Amniotic epithelial cell (primary cell): ENCODE measurements around the gene ACOX3.
"Not testable (repeated sequence)": the region's sequence is repeated elsewhere in the genome, so short reads cannot be mapped to it uniquely, and the experiment has no call there.

Experiments
- DNase-seq: peaks from one replicate; pipeline ENCODE4 v3.0.0-alpha.2; 2010; ENCODE audit warnings: low read depth

ACOX3 gene

DNA sequence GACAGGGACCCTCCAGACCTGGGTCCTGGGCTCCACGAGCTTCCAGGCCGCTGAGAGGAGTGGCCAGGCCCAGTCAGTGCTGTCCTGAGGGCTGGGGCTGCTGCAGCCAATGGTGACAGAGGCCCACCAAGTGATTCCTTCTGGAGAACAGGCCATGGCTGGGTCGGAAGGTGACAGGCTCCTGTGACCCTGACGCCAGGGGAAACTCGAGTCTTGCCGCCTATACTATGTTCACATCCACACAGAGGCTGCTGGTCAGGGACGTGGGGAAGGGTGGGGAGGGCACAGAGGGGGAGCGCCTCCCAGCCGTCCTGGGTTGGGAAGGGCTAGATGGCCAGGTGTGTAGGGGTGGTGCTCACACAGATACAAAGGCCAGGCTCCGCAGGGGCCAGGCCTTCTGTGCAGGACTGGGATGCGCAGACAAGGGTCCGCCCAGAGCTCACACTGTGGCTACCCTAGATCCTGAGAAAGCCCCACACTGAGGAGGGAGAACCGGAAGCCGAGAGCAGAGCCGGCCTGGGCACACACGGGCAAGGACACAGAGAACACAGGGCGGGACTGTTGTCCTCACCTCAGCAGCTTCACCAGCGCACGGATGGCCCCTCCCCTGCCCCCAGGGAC, 89.6 kb downstream of the ACOX3 start:
- DNase-seq: no peak

DNA sequence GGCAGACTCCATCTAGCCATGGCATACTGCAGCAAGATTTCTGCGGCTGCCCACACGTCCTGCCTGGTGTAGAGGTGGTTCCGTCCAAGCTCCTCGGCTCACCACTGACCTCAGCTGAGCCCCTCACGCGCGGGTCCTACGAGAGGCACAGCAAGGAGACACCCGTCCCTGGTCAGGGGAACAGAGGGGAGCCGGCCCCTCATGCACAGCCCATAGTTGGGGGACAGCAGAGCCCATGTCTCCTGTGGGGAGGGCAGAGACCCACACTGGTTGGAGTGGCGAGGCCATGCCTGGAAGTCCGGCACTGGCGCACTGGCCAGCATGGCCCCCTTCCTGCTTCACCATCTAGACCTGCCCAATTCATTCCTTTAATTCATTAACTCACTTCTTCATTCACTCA, 90.2 kb downstream of the ACOX3 start:
- DNase-seq: no peak

DNA sequence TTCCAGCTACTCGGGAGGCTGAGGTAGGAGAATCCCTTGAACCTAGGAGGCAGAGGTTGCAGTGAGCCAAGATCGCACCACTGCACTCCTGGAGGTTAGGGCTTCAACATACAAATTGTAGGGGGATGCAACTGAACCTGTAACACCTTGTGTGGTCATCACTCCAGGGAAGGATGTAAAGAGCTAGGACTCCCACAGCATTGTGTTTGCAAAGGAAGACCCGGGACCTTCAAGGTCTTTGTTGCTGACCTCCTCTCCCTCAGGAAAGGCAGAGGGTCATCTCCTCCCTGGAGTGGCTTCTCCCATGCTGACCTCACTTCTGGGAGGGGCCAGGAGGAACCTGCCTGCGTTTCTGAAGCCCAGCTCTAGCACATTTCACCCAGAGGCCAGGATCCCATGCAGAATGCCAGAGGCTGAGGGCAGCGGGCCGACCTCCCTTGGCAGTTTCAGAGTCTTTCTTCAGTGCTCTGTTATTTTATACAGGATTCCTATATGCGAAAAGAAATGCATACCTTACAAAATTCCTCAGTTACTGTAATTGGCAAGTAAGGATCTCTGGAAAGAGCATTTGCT, 90.8 kb downstream of the ACOX3 start:
- DNase-seq: no peak

DNA sequence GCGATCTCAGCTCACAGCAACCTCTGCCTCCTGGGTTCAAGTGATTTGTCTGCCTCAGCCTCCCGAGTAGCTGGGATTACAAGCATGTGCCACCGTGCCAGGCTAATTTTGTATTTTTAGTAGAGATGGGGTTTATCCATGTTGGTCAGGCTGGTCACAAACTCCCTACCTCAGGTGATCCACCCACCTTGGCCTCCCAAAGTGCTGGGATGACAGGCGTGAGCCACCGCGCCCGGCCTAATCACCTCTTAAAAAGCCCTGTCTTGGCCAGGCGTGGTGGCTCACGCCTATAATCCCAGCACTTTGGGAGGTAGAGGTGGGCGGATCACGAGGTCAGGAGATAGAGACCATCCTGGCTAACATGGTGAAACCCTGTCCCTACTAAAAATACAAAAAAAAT, 91.3 kb downstream of the ACOX3 start:
- DNase-seq: not testable (repeated sequence)

DNA sequence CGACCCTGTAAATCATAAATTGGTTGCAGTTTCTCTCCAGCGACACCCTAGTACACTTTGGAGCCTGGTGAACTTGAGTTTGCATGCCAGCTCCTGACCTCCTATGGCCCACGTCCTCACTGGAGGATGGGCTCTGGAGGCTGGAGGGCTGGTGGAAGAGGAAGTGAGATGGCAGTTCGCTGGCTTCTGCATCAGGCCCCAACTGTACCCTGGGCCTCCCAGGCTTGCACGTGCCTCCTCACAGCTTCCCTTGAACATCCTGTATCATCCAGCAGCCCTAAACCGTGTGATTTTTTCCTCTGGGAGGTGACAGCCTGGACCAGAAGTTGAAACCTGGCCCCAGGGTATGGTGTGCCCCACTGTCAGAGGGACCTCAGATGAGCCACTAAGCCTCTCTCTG, 92.5 kb downstream of the ACOX3 start:
- DNase-seq: no peak

DNA sequence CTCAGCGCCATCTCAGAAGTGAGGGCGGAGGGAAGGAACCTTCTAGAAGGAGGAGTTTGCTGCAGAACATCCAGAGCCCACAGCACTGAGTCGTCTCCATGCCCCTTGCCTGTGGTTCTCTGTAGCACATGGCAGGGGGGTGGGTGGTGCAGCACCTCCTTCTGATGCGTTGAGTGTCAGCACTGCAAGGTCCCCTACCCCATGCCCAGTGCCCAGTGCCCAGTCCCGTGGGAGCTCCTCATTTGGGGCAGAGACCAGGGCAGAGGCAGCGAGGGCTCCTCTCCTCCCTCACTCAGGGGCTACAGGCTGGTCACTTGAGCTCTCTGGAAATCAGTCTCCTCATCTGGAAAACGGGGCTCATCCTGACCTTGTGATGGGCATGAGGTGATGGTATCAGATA, 92.9 kb downstream of the ACOX3 start:
- no peak for DNase-seq

DNA sequence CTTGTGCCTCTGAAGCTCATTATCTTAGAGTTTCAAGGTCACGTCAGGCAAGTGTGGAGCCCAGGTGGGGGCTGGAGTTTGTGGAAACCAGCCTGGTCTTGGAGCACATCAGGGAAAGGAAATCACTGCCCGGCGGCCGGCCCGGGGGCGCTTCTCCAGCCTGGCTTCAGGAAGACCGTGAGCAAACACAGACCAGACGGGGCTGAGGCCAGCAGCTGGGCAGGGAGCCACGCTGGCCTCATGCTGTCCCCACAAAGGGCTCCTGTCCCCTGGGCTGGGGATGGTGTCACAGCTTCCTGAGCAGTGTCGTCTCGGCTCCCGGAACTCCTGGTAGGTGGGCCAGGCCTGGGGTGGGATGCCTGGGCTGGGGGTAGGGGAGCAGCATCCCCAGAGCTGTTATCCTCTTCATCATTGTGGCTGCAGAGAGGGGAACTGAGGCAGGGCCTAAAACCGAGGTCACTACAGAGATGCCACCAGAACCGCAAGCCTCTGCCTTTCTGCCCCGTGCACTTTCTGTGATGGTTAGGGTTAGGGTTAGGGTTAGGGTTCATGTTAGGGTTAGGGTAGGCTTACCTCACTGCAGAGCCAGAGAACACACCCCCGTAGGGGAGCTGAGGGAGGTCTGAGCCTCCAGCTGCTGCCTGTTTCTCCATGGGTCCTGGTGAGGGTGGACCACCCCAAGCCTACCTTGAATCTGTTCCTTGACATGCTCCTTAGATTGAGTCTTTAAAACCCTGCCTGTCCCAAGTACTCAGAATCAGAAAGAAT, 93.5 kb downstream of the ACOX3 start:
- DNase-seq: no peak

DNA sequence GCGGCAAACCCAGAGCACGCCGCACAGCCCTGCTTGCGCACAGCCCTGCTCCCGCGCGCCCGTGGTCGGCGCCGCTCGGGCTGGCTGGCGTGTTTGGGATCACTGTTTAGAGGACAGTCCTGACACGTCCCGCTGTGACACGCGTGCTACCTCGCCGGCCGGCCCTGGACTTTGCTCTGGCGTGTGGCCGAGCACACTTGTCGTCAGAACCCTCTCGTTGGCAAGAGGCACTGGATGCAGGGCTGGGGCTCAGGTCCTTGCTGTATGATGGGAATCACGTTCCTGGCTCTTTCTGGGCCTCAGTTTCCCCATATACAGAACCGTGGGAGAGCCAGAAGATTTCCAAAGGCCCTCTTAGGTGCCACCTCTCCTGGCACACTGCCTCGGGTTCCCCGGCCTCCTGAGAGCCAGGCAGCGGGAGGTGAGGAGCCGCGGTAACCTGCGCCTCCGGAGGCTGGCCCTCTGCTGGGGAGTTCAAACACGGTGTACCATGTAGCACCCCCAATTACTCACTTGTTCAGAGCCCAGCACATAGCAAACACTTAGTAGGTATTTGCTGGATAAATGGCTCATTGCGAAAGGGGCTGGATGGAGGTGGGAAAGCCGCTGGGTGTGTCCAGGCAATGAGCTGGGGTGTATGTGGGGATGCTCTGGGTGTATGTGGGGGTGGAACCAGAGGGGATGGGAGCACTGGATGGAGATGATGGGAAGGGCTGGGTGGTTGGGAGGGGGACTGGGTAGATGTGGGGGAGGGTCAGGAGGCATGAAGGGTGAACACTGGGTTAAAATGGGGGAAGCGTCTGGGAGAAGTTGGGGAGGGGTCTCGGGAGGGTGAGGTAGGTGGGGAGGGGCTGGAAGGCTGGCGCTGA, 94.3 kb downstream of the ACOX3 start:
- DNase-seq: no peak

DNA sequence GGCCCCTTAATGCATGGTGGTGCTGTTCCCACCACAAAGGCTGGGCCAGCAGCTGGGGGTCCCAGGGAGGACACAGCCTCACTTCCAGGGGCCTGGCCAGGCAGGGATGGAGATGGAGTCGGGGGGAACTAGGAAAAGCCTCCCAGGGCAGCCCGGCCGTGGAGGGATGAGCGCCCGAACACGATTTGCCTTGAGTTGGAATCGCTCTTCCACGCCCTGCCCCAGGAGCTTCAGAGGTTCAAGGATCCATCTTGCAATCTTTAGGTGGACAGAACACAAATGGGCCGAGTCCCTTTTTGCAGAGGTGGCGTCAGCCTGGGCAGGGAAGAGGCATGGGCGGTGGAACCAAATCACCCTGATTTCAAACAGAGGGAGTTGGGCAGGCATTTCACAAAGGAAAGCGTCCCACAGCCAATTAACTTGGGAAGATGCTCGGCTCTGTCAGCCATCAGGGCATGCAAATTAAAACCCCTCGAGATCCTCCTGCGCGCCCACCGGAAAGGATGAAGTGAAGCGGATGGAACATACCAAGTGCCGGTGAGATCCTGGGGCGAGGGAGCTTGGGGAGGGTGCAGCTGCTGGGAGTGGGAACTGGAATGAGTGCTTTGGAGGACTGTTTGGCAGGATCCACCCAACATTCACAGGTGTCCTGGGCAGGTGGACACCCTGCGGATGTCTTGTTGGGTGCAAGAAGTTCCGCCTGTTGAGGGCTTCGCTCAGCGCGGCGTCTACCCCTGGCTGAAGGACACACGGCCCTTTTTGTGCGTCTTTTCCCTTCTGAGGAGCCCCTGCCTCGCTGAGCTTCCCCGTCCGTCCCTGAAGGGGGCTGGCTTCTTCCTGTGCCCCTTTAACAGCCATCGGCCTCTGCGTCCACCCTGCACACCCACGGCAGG, 95.2 kb downstream of the ACOX3 start:
- no peak for DNase-seq

DNA sequence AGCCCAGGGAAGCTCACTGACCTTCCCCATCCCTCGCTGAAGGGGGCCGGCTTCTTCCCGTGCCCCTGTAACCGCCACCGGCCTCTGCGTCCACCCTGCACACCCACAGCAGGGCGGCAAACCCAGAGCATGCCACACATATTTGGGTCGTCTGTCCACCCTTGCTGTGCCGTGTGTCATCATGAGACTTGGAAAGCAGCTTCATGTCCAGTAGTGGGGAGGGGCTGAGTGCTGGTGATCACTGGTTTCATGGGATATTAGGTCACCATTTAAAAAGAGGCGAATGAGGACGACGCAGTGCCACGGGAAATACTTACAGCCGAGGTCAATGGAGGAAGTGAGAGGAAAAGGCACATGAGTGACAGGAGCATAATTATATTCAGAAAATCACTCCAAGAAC, 96.1 kb downstream of the ACOX3 start:
- DNase-seq: no peak

DNA sequence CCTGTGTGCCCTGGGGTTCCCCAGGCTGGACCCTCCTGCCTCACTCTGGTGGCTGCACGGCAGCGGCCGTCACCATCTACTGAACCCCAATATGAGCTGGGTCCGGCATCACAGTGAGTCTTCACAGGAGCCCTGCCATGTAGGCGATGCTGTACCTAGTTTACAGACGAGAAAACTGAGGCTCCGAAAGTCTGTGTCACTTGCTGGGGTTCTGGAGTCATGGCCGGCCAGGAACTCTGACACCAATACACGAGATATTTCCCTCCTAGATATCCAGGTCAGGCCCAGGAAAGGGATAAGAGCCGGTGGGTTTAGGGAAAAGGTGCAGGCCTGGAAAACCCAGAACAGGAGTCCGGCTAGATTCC, 96.6 kb downstream of the ACOX3 start:
- no peak for DNase-seq

DNA sequence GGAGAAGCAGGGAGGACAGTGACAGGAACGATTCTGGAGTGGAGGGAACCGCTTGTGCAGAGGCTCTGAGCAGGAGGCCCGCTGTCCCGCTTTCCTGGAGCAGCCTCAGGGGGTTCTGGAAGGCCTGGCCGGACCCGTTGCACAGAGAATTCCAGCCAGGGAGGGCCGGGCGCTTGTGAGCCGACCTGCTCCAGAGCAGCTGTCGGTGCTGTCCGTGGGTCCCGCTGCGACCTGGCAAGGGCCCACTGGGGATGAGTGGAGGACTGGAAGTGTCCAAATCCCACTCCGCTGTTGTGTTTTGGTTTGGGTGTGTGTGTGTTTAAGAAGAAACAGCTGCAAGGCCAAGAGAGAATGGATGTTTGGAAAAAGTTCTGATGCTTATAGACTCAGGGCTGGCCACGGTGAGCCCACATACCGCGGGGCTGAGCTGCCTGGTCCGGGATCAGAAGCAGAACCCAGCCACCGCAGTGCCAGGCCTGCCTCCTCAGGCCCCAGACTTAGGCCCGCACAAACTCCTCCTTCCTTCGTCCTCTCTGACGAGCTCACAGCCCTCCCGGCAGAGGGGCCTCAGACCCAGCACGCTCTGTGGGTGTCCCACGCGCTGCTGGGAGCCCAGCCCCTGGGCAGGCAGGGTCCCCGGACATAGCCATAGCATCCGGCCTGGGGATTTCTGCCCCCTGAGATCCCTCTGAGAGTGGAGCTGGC, 97.1 kb downstream of the ACOX3 start:
- no peak for DNase-seq

DNA sequence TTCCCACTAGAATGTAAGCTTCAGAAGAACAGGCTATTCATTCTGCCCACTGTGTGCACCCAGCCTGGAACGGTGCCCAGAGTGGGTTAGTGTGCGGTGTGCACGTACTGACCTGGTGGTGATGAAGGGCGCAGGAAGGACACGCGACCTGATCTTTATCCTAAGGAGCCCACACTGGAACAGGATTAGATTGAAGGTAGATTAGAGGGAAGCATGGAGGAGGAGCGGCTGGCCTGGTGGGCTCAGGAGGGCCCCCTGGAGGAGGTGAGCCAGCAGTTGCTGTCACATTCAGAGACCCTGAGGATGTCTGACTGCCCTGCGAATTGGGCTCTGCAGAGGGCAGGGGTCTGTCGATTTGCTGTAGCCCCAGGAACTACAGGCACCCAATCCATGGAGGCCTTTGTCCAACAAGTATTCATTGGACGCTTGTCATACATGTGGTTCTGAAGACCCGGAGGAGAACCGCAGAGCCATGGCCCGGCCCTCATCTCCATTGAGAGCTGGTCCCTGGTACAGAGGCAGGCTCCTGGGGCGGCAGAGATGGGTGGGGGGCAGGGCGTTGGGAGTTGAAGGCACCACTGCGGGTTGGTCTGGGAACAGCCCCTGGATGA, 97.8 kb downstream of the ACOX3 start:
- DNase-seq: no peak

DNA sequence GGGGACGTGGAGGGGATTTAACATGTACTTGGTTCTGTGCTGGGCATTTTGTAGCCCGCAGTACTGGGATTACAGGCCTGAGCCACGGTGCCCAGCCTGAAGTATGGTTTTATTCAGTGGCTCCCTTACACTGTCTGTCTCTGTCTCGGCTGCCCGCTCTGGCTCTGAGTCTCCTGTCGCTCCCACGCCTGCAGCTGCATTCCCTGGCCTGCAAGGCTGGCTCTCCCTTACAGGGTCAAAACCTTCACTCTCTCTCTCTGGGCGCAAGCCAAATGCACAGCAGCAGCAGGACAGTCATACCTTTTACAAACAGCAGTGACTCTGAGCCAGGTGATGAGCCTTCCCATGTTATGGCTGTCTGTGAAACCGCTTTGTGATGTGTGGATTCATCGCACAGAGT, 98.8 kb downstream of the ACOX3 start:
- no peak for DNase-seq

DNA sequence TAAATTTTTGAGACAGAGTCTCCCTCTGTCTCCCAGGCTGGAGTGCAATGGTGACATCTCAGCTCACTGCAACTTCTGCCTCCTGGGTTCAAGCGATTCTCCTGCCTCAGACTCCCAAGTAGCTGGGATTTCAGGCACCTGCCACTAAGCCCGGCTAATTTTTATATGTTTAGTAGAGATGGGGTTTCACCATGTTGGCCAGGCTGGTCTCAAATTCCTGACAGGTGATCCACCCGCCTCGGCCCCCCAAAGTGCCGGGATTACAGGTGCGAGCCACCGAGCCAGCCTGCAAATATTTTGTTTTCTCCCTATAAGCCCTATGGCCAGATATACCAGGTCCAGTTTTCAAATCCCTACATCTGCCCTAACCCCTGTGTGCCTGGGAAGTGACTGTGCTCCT, 99.2 kb downstream of the ACOX3 start:
- not testable (repeated sequence) for DNase-seq

DNA sequence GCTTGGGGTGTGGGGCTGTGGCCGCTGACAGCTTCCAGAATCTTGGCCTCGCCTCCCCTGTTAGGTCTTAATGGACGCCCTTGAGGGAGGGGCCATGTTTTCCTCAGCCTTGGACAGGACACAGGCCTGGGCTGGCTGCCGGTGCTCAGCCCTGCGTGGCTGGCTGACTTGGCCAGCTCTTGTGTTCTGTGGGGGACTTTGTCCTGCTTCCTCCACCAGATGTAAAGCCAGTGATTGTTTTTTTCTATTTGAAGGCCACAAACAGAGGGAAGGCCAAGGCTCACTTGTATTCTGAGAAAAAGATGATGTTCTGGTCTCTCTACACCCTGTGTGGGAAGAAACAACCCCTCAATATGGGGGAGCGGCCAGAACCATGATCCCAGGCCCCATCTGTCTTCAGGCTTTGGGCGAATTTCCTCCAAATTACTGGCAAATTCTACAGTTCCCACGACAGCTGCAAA, 99.7 kb downstream of the ACOX3 start:
- no peak for DNase-seq

DNA sequence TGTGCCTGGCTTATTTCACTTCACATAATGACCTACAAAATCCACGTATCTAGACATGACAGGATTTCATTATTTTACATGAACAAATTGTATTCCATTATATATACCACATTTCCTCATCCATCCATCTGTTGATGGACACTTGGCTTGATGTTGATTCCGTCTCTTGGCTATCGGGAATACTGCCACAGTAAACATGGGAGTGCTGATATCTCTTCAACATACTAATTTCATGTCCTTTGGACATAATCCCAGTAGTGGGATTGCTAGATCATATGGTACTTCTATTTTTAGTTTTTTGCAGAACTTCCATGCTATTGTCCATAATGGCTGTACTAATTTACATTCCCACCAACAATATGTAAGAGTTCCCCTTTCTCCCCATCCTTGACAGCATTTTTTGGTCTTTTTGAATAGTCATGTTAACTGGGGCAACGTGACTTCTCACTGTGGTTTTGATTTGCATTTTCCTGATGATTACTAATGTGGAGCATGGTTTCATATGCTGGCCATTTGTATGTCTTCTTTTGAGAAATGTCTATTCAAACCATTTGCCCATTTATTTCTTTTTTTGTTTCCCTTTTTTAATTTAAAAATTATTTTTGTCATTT, 102.1 kb downstream of the ACOX3 start:
- DNase-seq: no peak

DNA sequence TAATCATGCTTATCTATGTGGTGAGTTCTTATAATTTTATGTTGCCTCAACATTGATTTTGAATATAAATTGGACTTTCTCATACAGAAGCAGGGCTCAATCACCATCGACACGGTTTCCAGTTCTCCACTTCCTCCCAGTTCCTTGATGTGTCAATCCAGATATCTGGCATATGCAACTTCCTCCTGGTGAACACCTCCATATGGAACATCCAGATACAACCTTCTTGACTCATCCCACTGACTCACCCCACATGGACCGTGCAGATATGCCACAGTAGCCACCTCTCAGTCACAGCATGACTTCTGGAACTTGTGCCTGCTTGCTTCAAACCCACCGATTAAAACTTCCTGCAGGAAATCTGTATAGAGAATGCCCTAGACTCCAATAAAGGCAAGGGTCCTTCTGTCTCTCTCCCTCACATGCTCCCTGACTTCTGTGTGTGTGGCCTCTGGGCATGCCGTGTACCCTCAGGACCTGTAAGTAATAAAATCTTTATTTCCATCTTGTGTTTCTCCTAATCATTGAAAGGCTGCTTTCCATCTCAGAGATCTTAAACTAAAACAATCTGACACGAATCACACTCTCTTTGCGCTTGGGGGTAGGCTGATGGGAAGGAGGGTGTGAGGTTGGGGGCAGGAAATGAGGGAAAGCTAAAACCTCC, 104.0 kb downstream of the ACOX3 start:
- peak; percentile 66 for DNase-seq

DNA sequence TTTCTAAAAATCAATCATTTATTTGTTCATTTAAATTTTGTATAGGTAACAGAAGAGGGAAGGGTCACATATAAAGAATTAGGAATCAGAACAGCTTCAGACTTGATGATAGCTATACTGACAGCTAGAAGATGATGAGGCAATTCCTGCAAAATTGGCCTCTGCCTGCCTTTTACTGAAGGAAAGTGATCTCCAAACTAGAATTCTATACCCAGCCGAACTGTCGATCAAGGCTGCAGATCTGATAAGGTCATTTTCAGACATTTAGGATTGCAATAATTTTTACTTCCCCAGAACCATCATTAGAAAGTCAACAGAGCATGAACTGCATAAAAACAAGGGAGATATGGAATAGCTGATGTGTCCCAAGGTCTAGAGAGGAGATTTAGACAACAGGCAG, 104.7 kb downstream of the ACOX3 start:
- no peak for DNase-seq
